Measurements from ENCODE around the gene GARIN5A. TPM values are rescaled to one million over a fixed set of nuclear protein-coding genes. Genes with fewer than 3 reads are reported as not detected.

GARIN5A gene
- total RNA-seq, 1 experiment from 2014 or later = 3.7 TPM

- no TSS peak for BruUV-seq (replicated peaks)
Measured at GRCh38 chr19:50480281-50481111, 3.8 kb upstream of the GARIN5A start.

DNA sequence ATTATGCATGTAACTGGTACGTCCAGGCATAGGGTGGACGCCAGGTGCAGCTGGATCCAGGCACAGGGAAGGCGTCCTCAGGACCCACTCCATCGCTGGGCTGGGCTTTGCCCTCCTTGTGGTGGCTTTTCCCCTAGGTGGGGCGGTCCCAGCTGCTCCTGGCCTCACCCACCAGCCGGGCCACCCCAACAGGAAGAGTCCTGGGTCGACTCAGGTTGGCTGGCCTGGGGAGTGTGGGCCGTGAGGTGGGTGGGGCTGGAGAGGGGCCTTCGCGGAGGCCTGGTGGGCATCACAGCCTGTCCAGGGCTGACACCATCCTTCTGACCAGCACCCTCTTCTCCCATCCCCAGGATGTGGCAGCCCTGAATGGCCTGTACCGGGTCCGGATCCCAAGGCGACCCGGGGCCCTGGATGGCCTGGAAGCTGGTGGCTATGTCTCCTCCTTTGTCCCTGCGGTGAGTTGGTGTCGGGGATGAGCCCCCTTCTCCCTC is 3.2 kb upstream of the GARIN5A start:
- Histone ChIP-seq H3K9me3 (ENCODE audit: insufficient read depth, low read depth) (no peaks in the 10 kb centered on the region), H4K20me1 (ENCODE audit: insufficient read depth) (peaks cover 27% of the 10 kb centered on the region), H3K4me3 (no peak overlapping the region), H3K4me1 (replicated peaks; ENCODE audit: insufficient read depth) (peaks cover 8% of the 10 kb centered on the region), H2AFZ (no peak overlapping the region), H3K36me3 (ENCODE audit: low read depth) (0 out of 2 replicates have a peak, but pooled peaks cover 5% of the 10 kb centered on the region), H3K79me2 (ENCODE audit: low read depth) (peaks cover 27% of the 10 kb centered on the region), H3K4me2 (no peak overlapping the region), H3K27me3 (ENCODE audit: insufficient read depth, low read depth) (no peaks in the 10 kb centered on the region), H3K27ac (no peak overlapping the region), H3K9me2 (ENCODE audit: insufficient read depth) (no peaks in the 10 kb centered on the region), H3F3A (ENCODE audit: insufficient read depth, low read depth) (no peaks in the 10 kb centered on the region; the same call in 1 of the 2 replicates)
- no peak for TF ChIP-seq EZH2 (IDR thresholded peaks at IDR 0.05; ENCODE audit: low read depth)
- TF ChIP-seq, protein P1, sequence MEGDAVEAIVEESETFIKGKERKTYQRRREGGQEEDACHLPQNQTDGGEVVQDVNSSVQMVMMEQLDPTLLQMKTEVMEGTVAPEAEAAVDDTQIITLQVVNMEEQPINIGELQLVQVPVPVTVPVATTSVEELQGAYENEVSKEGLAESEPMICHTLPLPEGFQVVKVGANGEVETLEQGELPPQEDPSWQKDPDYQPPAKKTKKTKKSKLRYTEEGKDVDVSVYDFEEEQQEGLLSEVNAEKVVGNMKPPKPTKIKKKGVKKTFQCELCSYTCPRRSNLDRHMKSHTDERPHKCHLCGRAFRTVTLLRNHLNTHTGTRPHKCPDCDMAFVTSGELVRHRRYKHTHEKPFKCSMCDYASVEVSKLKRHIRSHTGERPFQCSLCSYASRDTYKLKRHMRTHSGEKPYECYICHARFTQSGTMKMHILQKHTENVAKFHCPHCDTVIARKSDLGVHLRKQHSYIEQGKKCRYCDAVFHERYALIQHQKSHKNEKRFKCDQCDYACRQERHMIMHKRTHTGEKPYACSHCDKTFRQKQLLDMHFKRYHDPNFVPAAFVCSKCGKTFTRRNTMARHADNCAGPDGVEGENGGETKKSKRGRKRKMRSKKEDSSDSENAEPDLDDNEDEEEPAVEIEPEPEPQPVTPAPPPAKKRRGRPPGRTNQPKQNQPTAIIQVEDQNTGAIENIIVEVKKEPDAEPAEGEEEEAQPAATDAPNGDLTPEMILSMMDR (conservative IDR thresholded peaks at IDR 0.05) = no peak
- no TSS peak for BruUV-seq (replicated peaks)
- intact Hi-C loops (cut with micrococcal nuclease; ENCODE audit: unreplicated experiment) = loop anchor here (5.0 kb wide), 1 partner anchor 113 kb away; the partner anchor contains the start of gene NAPSA
- ChIA-PET CTCF (no interaction called here), POLR2A (ENCODE audit: unreplicated experiment) (no interaction called here)
- DNase-seq = no peak

More at GRCh38 chr19:50480281-50481111, 3.8 kb upstream of the GARIN5A start:
- H2AFZ ChIP-seq = no peak overlapping the region
- no peak overlapping the region for H3K27ac ChIP-seq
- DNase-seq = no peak
- intact Hi-C loops (cut with micrococcal nuclease; ENCODE audit: unreplicated experiment) = no loop called here
- H3K4me2 ChIP-seq = no peak overlapping the region
- H3F3A ChIP-seq (ENCODE audit: insufficient read depth, low read depth) = no peaks in the 10 kb centered on the region; the same call in 1 of the 2 replicates
- 0 out of 2 replicates have a peak, but pooled peaks cover 5% of the 10 kb centered on the region for H3K36me3 ChIP-seq (ENCODE audit: low read depth)
- peaks cover 27% of the 10 kb centered on the region for H3K79me2 ChIP-seq (ENCODE audit: low read depth)
- H3K4me3 ChIP-seq = no peak overlapping the region
- no peak for TF ChIP-seq EZH2 (IDR thresholded peaks at IDR 0.05; ENCODE audit: low read depth)
- TF ChIP-seq, protein P1 (conservative IDR thresholded peaks at IDR 0.05) = no peak
- CTCF ChIA-PET = no interaction called here
- H3K4me1 ChIP-seq (replicated peaks; ENCODE audit: insufficient read depth) = peaks cover 8% of the 10 kb centered on the region
- POLR2A ChIA-PET (ENCODE audit: unreplicated experiment) = interaction anchor here (0.5 kb wide), 1 partner anchor 470 kb away, joined by 3 read pairs; no protein-coding TSS in a partner anchor
- H3K9me3 ChIP-seq (ENCODE audit: insufficient read depth, low read depth) = 0 out of 2 replicates have a peak, but pooled peaks cover under 1% of the 10 kb centered on the region
- H3K27me3 ChIP-seq (ENCODE audit: insufficient read depth, low read depth) = no peaks in the 10 kb centered on the region
- no peaks in the 10 kb centered on the region for H3K9me2 ChIP-seq (ENCODE audit: insufficient read depth)
- H4K20me1 ChIP-seq (ENCODE audit: insufficient read depth) = peaks cover 27% of the 10 kb centered on the region

- TF ChIP-seq EZH2 (IDR thresholded peaks at IDR 0.05; ENCODE audit: low read depth) = no peak
- TF ChIP-seq, protein P1 (conservative IDR thresholded peaks at IDR 0.05) = peak; percentile 52; the same call in 1 of the 2 replicates
- H3K36me3 ChIP-seq (ENCODE audit: low read depth) = 0 out of 2 replicates have a peak, but pooled peaks cover 5% of the 10 kb centered on the region
- DNase-seq = no peak
- H4K20me1 ChIP-seq (ENCODE audit: insufficient read depth) = peaks cover 27% of the 10 kb centered on the region
- no peaks in the 10 kb centered on the region for H3K9me2 ChIP-seq (ENCODE audit: insufficient read depth)
- H3K27me3 ChIP-seq (ENCODE audit: insufficient read depth, low read depth) = no peaks in the 10 kb centered on the region
- peaks cover under 1% of the 10 kb centered on the region; the same call in 1 of the 2 replicates for H3F3A ChIP-seq (ENCODE audit: insufficient read depth, low read depth)
- BruUV-seq (replicated peaks) = no TSS peak
- no peaks in the 10 kb centered on the region for H3K9me3 ChIP-seq (ENCODE audit: insufficient read depth, low read depth)
- intact Hi-C loops (cut with micrococcal nuclease; ENCODE audit: unreplicated experiment) = loop anchor here (5.0 kb wide), 1 partner anchor 112 kb away; the partner anchor contains the start of gene NAPSA
- peaks cover 8% of the 10 kb centered on the region for H3K4me1 ChIP-seq (replicated peaks; ENCODE audit: insufficient read depth)
- H2AFZ ChIP-seq = no peak overlapping the region
- H3K4me3 ChIP-seq = no peak overlapping the region
- no peak overlapping the region for H3K27ac ChIP-seq
- H3K79me2 ChIP-seq (ENCODE audit: low read depth) = peaks cover 27% of the 10 kb centered on the region
- no peak overlapping the region for H3K4me2 ChIP-seq
- ChIA-PET CTCF (no interaction called here), POLR2A (ENCODE audit: unreplicated experiment) (no interaction called here)
Measured at GRCh38 chr19:50478901-50479715, 2.5 kb upstream of the GARIN5A start.

All from PC-9 (cell line).